NCI-H748 (cell line): ENCODE results near the gene COMMD2.

Source experiments
- DNase-seq: peaks from one replicate; lab custom pipeline; 2025; ENCODE audit not compliant: unreplicated experiment; lab: John Stamatoyannopoulos, UW

The COMMD2 gene

DNA sequence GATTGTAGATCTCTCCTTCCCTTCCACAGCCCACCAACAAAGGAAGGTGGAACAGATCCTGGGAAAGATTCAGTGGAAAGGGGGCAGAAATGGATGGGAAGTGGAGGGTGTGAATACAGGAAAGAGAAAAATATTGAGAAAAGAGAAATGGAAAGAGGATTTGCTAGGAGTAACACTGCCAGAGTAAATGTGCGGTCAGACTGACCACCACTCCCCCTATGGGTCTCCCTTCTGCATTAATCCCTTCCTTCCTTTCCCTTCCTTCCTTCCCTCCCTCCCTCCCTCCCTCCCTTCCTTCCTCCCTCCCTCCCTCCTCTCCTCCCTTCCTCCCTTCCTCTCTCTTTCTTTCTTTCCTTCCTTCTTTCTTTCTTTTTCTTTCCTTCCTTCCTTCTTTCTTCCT, 12.0 kb upstream of the COMMD2 start:
- no peak for DNase-seq

DNA sequence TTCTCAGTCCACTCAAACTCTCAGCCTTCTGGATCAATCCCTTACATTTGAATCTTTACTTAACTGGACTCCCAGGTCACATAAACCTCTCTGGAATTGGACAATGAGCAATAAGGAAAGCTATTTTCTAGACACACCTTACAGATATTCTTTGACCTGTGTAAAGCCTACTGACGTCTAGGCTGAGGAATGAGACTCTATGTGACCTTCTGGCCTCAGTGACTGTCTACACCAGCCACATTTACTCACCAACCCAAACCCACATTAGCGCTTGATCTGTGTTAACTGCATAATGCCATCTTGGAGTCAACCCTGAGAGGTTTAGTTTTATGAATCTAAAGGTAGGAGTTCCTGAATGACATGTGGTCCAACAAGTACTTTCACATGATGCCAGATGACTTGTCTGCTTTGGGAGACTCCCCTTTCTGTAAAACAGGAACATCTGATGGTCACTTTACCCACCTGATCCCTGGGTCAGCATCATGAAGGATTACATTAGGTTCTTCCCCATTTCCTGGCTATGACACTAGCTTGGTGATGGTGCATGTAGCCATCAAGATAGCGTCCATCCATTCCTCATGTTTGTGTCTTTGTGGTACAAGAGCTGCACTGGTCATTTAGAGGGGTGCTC, 11.4 kb upstream of the COMMD2 start:
- no peak for DNase-seq

DNA sequence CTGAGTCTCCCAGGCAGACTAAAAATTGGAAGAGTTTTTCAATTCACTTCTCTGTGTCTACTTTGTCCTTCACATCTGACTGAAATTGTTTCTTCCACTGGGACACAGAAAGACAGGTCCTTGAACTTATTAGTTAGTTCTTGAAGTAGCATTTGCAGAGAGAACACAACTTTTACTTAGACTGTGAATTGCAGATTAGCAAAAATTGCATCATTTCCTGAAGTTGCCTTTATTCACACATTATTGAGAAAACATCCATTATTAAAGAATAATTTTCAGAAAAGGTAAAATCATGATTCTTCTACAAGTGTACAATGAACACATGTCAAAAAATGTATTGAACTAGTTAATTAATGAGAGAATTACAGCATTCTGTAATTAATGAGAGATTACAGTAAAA, 1.4 kb upstream of the COMMD2 start:
- DNase-seq, result no peak

DNA sequence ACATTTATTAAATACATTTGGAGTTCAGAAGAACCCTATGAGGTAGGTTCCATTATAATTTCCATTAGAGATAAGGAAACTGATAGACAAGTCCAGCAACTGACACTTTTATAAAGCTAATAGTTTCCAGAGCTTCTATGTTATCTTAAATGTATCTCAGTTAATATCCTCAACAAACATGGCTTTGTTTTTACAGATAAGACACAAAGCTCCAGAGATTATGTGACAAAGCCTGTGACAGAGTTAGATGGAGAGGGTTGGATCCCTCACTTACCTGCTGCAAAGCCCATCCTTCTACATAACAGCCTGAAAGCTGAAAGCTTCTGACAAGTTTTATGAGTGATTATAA, 473 bp upstream of the COMMD2 start:
- DNase-seq, result no peak

DNA sequence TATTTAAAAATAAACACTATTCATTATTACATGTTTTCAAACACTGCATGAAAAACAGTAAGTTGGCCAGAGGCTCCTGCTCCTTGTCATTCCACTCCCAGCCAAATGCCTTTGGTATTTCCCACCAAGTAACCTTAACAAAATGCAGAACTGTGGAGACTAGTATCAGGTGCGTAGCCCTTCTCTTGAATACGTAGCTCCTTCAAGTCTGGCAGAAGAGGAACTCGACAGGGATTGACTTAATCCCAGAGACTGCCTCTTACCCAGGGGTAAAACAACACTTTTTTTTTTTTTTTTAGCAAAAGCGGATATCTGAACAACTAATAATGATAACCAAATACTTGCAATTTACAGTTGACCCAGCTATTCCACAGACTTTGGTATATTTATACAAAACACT, 738 bp downstream of the COMMD2 start:
- DNase-seq, result peak; percentile 2

DNA sequence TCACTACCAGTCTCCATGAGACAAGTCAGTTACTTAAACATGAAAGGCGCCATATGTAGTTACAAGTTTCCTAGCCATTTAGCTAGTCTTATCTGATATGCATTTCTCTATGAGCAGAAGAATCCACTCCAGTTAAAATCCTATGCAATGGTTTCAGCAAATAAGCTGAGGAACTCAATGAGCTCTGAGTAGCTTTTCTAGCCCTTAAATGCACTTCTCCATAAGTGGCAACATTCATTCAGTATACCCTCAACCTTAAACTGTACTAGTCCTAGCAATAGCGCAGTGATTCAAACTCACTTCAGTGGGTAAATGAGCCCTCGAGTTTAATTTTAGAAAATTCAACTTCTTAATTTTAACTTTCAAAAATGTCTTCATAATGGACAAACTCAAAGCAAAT, 7.7 kb downstream of the COMMD2 start:
- no peak for DNase-seq

DNA sequence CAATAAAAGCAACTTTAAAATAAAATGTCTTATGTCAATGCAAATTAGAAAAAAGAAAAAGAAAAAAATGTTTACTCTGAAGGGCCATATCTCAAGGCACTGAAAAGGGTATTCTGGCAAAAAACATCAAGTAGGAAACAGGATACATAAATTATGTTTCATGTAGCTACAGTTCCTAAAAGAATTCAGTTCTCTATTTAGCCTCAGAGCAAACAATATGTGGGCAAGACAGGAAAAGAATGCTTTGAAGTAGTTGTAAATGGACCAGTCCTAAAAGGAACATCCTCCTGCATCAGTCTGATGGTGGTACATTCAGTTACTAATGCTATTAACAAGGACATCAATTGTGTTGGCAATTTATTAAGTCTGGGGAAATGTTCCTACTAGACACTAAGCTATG, 8.1 kb downstream of the COMMD2 start:
- DNase-seq, result no peak

DNA sequence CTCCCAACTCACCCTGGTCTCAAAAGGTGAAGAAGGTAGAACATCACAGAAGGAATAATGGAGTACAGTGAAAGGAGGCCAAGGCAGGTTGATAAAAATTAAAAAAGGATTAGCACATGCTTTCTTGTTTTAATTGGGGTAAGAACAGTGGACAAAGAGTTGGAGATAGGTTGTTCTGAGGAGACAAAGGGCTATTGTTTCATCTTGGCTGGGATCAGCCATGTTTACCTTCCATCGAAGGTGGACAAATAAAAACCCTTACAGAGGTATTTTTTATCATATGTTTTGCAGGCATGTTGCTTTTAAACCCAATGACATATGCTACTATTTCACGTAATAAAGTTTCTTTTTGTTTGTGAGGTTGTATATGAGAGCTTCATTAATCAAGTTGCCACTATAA, 12.9 kb downstream of the COMMD2 start:
- DNase-seq, result no peak

DNA sequence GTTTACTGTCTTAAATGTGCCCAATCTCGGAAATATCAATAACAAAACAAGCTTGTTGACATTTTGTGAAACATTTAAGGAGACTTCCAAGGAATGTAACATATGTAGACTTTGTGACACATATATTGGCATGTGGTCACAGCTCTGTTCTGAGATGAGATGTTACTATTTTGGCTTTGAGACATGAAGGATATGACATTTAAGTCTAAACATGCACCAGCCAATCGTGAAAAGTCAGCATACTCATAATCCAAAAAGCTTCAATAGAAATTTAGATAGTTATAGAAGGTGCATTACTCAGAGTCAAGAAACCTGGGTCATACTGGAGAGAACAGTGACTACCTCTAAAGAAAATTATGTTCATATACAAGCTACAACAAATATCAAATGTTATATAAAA, 13.4 kb downstream of the COMMD2 start:
- no peak for DNase-seq

DNA sequence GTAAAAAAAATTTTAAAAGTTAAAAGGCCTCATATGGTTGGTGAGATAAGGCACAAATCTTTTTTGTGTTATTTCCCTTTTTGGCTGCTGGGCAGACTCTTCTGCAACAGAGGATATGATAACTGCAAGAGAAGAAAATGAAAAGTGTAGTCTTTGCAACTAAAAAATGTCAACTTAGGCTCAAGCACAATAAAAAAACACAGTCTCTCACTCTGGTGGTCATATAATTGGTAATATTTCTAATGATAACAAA, 15.4 kb downstream of the COMMD2 start:
- no peak for DNase-seq

DNA sequence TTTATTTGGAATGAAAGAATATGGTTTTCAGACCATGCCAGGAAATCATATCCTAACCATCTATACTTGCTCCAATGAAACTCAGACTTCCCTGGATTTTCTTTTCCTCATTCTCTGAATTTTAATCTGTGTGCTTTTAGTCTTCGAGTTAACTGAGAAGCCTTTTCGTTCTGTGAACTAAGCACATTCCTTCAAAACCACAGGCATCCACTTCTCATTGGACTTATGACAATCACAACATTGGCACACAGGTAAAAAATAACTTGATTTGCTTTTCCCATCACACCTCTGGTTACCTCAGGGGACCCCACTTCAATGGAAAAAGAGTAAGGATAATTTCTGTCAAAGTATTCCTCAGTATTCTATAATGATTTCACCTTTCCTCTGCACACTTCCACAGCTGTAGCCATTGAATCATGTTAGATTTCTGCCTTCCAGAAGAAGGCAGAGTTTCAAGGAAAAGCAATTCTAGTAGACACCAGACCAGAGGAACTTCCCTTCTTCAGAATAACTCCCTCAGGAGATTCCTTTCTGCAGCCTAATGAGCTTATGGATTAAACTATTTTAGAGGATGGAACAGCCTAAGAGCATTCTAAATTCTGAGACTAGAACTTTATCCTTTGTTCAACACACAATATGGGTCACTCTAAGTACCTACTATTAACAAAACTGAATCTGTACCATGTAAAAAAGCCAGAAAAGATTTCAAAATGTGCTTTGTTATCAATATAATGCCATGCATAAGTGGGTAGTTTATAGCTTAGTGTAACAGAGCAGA, 15.9 kb downstream of the COMMD2 start:
- DNase-seq, result no peak

DNA sequence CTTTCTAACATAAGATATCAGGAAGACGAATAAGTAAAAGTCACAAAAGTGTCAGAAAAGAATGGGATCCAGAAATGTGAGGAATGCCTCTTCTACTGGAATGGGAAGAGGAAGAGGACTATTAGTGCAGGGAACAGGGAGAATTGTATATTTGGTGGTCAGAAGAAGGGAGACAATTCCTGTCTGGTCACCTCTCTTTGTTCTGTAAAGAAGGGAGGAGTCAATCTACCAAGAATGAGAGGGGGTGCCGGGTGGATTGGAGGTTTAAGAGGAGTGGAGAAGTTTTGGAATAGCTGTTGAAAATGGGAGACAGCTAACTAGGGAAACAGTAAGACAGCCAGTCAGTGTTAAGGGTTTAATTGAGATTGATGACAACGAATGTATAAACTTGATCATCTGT, 20.1 kb downstream of the COMMD2 start:
- DNase-seq, result no peak

DNA sequence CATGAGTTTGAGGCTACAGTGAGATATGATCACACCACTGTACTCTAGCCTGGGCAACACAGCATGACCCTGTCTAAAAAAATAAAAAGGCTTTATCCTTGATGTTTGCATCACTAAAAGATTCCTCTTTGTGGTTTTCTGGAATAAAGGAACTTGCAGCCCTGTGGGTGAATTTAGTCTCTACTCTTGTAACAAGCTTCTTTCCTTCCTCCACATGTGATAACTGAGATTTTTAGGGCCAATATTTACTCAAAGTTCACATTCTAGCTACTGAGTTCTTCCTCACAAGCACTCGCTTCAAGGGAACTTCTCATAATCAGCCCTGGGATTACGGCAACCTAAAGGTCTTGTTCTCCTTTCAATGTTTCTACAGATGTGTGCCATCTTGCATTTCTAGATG, 24.6 kb downstream of the COMMD2 start:
- no peak for DNase-seq

DNA sequence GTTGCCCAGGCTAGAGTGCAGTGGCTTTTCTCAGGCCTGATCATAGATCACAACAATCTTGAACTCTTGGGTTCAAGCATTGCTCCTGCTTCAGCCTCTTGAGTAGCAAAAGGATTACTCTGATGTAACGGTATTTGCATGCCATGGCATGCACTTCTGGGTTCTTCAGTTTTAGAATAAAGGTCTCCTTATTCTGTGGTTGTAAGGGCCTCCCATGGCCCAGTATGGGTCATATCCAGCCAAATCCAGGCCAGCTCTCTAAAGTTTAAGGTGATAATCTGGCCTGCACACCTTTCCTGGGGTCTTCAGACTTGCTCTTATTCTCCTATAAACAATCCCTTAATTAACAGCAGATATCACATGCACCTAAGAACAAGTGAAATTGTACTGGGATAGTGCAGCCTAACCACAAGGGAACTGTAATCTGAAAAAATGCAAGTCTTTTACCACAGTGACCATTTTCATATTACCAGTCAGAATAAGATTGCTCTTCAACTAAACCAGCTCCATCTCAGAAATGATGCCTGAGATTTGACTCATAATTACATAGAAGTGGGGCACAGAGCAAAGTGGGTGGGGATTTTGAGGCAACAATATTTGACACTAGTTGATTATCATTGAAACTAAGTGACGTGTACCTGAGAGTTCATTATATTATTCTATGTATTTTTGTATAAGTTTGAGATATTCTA, 25.4 kb downstream of the COMMD2 start:
- DNase-seq, result no peak

DNA sequence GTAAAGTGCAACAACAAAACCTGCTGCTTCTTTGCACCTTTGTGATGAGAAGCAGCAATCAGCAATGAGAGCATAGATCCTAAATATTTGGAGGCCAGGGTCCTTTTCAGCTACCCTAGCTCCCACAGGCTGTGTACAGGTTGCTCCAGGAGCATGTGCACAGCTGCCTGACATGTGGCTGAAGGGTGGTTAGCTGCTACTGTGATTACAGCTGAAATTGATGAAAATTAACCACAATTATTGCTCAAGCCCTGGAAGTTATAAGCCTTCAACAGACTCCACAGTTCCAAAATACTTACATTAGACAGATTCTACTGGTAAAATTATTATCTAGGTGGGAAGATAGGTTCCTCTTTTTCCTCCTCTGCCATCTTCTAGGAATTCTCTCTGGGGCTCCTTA, 28.5 kb downstream of the COMMD2 start:
- no peak for DNase-seq

DNA sequence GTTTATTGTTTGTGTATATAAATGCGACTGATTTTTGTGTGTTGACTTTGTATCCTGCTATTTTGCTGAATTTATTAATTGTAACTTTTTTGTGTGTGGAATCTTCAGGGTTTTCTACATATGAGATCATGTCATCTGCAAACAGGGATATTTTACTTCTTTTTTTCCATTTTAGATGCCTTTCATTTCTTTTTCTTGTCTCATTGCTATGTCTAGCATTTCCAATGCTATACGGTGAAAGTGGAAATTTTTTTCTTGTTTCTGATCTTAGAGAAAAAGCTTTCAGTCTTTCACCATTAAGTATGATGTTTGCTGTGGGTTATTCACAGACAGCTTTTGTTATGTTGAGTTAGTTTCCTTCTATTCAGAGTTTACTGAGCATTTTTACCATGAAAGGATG, 31.4 kb downstream of the COMMD2 start:
- DNase-seq, result no peak

DNA sequence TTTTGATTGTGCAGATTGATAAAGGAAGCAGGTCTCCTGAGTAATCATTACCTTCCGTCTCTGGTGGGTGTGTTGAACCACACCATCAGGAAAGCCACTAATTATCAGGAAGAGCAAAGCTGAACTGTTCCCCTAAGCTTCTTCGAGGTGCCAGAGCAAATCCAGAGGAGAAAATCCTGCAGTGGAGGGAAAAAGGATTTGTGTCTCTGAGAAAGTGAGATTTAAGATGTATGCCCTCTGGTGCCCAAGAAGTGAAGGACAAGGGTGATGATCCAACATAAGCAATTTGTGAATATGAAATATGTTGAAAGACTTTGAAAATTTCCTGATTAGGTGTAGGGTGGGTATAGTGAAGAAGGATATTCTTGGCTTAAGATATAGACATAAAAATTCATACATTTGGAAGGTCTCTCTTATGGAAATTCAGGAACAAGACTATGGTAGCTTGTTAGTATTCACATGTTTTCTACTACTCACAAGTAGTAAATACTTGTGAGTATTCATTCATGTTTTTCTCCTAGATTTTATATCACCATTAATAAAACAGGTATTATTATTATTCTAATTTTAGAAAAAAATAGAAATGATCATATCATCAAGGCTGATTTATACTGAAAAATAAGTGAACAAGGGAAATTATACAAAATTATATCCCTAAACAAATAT, 34.8 kb downstream of the COMMD2 start:
- DNase-seq, result peak; percentile 45

DNA sequence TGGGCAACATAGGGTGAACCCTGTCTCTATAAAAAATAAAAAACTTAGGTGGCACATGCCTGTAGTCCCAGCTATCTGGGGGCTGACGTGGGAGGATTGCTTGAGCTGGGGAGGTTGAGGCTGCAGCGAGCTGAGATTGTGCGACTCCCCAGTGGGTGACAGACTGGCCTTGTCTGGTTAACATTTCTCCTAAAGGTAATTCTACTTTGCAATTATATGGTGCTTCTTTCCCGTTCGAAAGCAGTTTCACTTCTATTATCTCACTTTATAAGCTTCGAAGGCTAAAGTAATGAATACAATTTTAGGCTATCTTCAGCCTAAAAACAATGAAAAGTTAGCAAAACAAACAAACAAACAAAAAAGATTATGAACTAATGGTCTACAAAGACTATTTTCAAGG, 35.3 kb downstream of the COMMD2 start:
- DNase-seq, result no peak

DNA sequence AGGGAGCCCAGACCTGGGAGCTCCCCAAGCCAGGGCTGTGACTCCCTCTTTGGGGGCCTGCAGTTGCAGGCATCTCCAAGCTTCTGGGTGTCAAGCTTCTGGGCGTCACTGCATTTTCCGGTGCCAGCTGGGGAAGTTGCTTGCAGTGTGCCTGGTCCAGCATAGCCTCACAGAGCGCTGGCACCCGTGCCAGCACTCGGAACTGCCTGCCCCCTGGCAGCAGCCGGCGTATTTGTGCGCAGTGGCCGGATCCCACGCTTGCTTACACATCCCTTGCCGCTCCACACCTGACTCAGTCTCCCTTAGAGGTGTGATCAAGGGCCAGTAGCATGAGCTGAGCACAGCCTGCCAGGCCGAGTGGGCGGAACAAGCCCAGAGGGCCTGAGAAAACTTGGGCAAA, 37.0 kb downstream of the COMMD2 start:
- DNase-seq, result no peak

DNA sequence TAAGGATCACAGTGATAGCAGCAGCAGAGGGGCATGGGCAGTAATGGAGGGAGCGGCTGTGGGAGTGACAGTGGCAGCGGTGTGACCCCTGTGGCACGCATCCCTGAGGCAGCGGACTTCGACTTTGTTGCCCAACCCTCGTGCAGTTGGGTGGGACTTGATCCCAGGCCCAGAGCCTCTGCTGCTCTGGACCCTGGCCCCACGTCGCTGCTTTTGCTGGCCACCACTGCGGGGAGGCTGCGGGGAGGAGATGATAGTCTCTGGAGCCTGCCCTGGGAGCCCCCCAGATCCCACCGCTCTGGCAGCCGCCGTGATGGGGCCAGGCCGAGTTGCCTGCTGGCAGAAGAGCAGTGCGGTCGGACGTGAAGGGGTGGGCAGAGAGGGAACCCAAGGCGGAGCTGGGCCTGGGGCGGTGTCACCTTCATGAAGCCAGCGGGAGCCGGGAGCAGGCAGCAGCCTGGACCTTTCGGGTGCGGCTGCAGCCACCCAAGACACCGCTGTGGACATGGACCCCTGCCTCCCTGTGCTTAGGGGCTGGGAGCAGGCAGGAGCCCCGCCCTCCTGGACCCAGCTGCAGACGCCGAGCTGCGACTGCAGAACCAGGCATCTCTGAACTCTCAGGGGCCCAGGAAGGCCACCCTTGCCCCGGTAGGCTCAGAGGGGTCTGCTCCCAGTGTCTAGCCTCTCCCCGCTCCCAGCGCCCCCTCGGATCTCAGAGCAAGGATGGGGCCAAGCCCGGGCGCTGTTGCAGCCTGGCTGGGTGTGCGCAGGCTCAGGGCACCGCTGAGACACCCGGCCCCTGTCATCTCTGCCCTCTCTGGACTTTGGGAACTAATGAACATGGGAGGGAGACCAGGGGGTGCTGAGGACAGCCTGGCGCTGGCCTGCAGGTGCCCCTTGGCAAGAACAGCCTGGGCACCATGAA, 38.3 kb downstream of the COMMD2 start:
- DNase-seq, result no peak

DNA sequence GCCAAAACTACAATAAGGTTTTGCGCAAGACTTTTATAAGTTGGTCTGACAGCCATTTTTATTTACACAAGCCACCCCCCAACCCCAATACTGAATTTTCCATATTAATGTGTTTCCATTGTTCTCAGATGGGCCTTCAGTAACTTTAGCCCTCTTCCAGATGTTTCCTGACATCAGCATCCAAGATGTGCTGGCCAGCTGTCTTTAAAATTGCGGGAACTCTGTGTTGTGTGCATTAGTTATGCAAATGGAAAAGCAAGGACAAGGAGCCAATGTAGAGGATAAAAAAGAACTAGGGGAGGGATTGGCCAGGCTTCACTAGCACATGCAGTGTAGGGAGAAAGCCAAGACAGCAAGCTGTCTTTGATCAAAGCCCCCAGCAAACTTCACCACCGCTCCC, 45.4 kb downstream of the COMMD2 start:
- no peak for DNase-seq
